NCI-H128 (cell line): Measurements from ENCODE around the gene SEC16A.

ENCODE experiments used
- DNase-seq: peaks from one replicate; lab custom pipeline; 2025; ENCODE audit not compliant: unreplicated experiment; lab: John Stamatoyannopoulos, UW

SEC16A gene

DNA sequence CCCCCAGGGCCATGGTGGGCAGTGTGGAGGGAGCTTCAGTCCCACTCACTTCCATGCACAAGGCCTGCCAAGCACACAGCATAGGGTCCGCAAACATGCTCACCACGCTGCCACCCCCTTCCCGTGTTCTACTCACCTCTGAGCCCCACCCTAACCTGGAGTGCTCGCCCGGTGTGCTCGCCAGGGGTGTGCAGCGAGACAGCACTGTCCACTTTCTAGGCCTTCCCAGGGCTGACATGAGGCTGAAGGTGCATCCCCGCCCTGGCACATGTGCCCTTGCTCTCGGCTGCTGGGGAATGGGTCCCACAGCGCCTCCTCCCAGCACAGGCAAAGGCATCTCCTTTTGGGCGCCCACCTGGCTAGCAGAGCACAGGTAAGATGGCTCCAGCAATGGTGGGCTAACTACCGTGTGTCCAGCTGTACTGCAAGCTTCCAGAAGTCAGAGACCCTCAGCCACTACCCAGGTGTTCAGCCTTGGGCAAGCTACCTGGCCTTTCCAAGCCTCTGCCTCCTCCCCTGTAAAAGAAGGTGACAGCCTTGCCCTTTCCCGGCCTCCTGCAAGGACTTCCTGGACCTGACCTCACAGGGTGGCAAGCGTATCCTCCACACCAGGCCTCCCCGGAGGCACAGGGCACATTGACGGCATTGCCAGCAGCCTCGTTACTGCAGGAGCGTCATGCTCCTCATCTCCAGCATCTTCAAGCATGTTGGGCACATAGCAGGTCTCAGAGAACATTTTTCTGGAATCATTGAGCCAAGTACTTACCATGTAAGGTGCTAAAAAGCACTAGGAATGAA lies 4.2 kb upstream of the SEC16A start:
- DNase-seq, result no peak

DNA sequence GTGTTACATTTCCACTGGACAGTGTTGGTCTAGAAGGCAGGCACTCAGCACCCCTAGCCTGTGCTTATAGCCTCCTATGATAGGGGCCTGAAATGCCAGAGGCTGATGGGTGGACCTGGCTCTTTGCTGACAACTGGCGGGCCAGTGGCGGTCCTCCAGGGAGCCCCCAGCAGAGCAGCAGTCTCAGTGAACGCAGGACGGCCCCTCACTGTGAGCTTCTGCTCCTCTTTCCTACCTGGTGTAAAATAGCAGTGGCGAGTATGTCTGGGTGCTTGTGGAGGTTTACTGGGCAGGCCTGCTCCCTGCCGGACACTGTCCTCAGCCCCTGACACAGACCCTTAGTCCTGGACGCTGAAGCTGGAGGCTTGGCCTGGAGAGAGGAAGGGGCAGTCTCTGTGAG lies 3.3 kb upstream of the SEC16A start:
- DNase-seq, result no peak

DNA sequence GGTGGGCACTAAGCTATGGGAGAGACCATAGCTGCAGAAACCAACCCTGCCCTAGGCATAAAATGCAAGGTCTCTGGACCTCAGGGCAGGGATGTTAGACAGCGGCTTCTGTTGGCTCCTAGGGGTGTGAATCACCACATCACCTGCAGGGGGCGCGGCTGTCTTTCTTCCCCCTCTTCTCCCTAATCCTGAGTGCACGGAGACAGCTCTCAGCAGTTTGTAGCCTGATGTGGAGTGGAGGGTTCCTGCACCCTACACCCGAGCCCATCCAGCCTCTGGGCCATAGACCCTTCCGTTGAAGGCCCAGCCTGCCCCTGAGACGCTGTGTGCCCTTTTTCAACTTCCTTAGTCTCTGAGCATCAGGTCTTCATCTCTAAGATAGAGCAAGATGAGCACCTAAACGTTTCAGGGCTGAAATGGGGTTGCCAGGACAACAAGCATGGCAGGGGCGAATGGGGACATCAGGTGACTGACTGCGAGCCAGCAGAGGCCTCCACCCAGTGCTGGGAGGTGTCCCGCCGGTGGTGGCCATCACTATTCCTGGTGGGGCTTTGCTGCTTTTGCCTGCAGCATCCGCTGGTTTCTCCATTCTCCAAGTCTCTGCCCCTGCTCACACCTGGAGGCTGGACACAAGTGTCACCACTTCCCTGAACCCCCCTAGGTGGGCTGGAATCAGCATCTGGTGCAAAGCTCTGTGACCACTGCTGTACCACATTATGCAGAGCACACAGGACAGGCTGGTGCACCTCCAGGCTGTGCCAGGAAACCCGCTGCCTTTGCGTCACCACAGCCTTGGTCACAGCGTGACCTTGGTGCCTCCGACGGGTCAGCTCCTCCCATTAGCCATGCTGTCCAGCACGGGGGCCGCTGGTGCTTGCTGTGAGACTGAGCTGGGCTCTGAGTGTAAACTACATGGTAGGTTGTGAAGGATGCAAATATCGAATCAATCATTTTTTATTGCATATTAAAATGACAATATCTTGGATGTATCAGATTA lies 2.5 kb upstream of the SEC16A start:
- DNase-seq, result peak; percentile 40

- no peak for DNase-seq
Measured at GRCh38 chr9:136484153-136485048, 1.6 kb upstream of the SEC16A start.

DNA sequence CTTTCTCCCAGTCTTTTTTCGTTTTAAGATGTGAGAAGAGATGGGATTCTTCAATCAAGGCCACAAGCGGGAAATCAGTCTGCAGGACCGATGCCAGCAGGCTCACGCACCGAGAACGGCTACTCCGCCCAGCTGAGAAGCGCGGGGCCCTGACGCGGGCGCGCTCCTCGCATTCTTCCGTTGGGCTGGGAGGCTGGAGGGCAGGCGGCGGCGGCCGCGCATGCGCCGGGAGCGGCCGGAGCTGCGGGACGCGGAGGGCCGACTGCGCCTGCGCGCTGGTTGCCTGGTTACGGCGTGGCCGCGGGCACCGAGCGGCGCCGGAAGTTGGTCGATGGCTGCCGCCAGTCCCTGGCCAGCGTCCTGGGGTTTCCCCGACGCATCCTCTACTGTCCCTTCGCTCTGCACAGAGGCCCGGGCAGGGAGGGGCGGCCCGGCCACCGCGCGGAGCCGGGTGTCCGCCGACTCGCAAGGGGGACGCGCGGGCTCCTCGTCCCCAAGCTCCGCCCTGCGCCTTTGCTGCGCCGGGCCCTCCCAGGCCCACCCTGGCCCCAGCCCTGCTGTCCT lies 831 bp upstream of the SEC16A start:
- peak; percentile 74 for DNase-seq

DNA sequence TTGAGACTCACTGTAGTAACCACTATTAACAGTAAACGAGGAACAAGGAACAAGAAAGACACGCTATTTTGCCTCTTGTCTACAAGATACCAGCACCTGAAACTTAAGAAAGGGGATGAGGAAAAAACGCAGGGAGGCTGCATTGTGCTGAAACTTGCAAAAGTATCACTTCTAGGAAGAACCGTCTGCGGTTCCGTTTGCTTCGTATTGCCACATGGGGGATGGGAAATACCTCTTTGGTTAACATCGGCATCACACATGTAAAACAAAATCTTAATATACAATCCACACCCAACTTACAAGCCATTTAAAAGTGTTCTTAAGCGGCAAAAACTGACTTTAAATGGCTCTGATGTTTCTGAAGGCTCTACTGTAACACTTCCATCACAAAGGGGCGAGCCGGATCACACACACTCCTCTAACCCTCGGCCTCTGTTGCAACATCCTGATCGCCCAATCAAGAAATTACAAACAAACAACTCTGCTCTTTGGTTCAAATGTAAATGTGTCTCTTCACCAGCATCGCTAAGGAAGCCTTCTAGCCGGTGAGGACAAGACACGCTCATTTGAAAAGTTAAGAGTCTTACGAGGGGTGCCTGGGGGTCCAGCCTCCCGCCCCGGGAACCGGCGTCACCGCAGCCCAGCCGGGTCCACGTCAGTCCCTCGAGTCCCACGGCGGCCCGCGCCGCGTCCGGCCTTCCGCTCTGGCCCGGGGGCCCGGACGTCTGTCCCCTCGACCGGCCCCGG lies 621 bp downstream of the SEC16A start:
- DNase-seq, result no peak

DNA sequence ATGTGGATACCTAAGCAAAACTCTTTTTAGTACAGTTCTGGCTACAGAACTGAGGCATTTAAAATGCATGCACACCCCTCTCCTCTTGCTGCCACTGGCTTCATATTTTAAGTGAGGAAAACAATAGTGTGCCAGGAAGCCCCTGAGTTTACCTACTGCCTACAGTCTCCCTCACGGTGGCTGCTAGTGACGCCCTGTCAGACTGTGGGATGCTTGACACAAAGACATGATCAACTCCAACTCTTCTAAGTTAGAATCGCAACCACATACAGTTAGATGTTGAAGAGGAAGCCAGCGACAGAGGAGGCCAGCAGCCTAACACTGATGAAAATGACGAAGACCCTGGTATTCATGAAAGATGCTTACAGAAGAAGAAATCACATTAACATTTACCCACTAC lies 1.3 kb downstream of the SEC16A start:
- DNase-seq, result no peak

GRCh38 chr9:136476369-136477150 lies 6.3 kb downstream of the SEC16A start:
- no peak for DNase-seq

DNA sequence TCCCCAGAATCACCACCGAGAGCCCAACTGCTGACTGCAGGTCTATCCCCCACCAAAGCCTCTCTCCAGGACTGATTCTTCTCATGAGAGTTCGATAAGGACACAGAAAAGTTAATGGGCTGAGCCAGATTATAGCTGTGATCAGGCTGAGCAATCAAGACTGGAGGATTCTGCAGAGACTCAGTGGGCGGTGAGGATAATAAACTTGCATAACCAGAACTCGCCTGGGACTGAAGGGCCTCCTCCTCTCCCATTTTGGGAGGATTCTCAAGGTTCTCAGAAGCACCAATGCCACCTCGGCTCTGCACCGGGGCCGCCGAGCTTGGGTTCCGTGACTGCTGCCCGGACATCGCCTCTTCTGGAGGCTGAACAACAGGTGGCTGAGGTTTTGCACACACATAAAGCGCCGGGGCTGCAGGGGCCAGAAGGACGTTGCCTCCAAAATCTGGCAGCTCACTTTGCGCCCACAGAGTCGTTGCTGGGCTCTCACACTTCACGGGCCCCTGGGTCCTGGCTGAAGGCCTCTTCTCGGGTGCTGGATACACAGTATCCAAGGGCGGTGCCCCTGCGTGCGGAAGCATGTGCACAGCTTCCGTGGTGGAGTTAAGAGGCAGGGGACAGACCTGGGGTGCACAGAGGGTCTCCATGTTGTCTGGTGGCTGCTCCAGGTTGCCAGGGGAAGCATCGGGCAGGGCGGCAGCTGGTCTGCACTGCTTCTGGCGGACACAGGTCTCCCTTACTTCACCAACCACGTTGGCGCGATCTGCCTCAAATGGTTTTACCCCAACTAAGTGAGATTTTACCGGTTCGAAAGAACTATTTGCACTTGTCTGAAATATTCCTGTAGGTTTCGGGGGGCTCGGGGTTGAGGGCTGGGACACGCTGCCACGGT lies 7.6 kb downstream of the SEC16A start:
- DNase-seq, result no peak

DNA sequence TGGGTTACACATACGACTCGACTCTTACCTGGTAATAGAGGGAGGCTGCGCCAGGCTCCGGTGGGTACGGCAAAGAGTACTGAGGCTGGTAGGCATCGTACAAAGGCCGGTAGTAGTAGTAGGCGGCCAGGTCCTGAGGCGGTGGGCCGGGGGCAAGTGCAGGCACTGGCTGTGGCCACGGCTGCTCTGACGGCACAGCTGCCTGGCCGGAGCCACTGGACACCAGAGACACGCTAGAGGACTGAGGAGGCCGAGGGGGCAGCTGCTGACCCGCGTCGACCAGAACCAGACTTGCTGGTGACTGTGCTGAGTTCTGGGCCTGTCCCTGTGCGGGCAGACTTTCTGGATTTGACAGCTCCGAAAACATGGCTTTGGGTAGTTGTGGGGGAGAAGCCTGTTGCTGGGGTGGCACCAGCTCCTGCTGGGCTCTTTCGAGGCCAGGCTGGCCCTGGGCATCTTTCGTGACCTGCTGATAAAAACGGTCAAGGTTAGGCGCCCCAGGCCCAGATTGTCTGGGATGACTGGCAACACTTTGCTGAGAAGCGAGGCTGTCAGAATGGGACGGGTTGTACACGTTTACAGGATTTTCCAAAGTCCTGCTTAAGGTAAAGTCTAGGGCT lies 8.7 kb downstream of the SEC16A start:
- no peak for DNase-seq

DNA sequence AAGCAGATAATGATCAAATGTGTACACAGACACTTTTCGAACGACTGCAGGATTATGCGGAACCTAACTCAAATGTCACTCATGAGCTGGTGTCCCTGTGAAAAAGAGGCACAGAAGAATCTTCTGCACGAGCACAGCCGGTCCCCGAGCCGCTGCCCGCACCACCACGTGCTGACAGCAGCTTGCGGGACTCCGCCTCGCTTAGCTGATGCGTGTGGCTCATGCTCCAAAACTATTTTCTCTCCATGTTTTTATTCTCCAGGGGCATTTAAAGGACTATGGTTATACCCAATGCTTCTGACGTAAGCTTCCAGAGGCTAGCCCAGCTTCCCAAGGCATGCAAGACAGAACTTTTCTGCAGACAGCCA lies 9.5 kb downstream of the SEC16A start:
- DNase-seq, result no peak

DNA sequence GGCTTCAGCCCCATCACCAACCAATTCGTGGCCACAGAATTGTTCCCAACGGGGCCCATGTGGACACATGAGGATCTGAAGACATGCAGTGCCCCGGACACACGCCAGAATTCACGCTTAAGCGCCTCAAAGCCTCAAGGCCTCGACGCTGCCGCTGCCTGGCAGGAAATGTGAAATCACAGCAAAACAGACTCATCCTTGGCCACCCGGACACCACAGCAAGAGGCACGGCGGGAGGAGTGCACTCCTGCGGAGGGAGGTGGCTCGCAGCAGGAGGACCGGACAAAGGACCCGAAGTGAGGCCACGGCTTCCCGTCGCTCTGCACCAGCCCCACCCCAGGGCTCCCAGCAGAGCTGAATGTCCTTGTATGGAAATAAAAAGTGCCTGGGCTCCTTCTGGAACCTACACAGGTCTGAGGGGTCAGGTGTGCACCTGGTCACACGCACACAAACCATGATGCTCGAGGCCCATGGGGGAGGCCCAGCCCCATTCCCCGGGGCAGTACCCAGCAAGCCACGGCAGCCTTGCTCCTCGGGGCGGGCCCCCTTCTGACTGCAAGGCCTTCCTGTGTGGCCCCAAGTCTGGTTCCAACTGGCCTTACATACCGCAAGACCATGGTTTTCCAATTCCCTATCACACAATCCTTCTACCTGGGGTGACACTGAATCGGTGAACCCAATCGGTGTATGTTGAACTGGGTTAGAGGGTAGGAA lies 10.0 kb downstream of the SEC16A start:
- no peak for DNase-seq

- DNase-seq, result no peak
Measured at GRCh38 chr9:136471802-136472487, 10.9 kb downstream of the SEC16A start.

DNA sequence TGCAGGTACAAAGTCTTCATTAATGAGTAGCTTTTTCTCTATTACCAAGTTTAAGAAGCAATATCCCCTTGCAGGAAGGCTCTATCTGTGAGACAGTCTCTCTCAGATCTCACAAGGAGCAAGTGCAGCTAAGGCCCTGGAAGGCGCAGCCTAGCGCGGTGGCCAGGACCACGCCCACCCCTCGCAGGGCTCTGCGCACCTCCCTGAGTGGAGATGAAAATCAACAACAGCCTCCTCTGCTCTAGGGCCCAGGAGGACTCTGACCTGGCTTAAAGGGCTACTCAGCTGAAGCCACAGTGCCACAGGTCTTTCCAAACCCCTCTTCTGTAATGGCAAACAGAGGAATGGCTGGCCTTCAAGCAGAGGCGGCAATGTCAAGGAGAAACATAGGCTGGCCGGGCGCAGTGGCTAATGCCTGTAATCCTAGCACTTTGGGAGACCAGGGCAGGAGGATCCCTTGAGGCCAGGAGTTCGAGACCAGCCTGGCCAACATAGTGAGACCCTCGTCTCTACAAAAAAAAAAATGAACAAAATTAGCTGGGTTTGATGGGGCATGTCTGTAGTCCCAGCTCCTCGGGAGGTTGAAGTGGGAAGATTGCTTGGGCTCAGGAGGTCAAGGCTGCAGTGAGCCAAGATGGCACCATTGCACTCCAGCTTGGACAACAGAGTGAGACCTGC lies 11.9 kb downstream of the SEC16A start:
- no peak for DNase-seq

DNA sequence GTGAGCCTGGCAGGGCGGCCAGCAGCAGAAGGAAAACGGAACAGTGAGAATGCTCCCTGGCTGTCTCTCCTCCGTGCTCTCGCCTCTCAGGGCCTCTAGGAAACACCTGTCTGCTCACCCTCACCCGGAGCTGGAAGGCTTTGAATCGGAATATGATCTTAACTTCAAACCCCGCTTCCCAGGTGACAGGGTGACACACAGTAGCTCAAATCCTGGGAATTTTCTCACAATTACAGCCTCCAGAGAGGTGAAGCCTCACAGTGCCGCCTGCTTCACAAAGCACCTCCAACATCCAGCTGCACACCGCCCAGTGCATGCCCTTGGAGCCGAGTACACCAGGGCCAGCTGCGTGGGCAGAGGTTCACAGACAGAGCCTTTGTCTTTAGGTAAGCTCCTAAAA lies 12.5 kb downstream of the SEC16A start:
- no peak for DNase-seq

DNA sequence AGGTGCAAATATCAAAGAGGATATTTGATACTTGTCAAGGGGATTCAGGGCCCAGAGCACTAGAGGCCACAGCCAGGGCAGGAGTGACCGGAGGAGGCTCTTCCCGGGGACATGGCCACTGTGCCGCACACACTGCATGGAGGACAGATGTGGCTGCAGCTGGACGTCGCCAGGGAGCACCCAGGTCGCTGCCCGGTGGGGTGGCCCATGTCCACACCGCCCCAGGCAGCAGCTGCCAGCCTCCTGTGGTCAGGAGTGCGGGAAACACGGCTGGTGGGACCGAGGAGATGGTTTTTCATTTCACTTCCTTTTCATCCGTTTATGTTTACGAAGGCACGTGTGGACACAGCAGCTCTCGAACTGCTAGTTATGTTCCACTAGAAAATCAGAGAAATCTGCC lies 15.1 kb downstream of the SEC16A start:
- DNase-seq, result no peak
